C4-2B (cell line): ENCODE data around the gene STK11IP.

Experiments
- H3K27ac ChIP-seq: fragments of 450-650 bp; 2 replicates; pipeline ENCODE4 v1.5.1; 2017
- ZFX ChIP-seq: fragments of 450-650 bp; IDR thresholded peaks from 2 replicates; pipeline ENCODE4 v1.6.1; 2017
- TF ChIP-seq, protein P1 (sequence below): fragments of 450-650 bp; conservative IDR thresholded peaks from 2 replicates; pipeline ENCODE4 v1.5.1; 2017; ENCODE audit warnings: mild to moderate bottlenecking

Gene STK11IP

DNA sequence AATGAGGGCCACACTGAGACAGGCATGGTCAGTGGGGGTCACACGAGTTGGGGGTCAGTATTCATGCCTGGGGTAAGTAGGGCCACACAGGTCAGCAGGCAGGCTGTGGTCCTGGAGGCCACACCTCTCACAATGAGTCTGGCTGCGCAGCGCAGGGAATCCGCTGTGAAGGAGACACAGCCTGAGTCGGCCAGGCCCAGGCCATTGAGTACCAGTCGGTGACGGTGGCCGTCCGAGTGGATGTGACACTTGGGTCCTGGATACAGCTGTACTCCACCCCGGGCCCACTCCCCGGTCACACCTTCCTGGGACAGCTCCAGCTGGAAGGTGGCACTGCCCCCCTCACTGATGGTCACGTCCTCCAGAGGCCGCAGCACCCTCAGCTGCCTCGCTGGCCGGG is 43.3 kb upstream of the STK11IP start:
- TF ChIP-seq, protein P1, sequence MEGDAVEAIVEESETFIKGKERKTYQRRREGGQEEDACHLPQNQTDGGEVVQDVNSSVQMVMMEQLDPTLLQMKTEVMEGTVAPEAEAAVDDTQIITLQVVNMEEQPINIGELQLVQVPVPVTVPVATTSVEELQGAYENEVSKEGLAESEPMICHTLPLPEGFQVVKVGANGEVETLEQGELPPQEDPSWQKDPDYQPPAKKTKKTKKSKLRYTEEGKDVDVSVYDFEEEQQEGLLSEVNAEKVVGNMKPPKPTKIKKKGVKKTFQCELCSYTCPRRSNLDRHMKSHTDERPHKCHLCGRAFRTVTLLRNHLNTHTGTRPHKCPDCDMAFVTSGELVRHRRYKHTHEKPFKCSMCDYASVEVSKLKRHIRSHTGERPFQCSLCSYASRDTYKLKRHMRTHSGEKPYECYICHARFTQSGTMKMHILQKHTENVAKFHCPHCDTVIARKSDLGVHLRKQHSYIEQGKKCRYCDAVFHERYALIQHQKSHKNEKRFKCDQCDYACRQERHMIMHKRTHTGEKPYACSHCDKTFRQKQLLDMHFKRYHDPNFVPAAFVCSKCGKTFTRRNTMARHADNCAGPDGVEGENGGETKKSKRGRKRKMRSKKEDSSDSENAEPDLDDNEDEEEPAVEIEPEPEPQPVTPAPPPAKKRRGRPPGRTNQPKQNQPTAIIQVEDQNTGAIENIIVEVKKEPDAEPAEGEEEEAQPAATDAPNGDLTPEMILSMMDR = no peak
- TF ChIP-seq ZFX = no peak

DNA sequence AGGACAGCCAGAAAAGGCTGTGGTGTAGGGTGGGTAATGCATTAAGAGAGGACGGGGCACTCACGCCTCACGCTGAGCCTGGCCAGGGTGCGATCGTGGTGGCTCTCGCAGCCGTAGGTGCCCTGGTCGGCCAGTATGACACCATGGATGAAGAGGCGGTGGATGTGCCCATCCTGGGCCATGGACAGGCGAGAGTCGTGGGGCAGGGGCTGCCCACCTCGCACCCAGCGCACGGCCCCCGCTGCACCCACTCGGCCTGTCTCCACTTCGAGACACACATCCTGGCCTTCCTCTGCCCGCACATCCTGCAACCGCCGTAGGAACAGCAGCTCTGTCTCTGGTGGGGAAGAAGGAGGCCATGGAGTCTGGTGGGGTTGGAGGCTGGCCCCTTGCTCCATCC is 41.7 kb upstream of the STK11IP start:
- TF ChIP-seq, protein P1 = no peak
- TF ChIP-seq ZFX = no peak
- H3K27ac ChIP-seq = no peak overlapping the region

More for the DNA sequence above, 43.3 kb upstream of the STK11IP start:
- no peak overlapping the region for H3K27ac ChIP-seq

DNA sequence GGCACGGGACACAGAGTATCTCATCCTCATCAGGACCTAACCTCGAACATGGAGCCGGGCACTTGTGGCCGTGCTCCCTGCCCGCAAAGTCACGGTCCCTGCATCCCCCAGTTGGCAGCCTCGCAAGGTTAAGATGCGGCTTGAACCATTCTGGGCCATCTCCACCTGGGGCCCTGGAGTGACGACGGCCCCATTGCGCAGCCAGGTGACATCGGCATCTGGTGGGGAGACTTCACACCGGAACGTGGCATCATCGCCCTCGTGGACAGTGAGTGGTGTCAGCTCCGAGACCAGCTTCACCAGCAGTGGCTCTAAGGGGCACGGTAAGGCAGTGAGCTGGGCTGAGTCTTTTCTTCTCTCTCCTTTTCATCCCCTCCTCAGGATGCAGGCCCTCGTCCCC is 41.2 kb upstream of the STK11IP start:
- TF ChIP-seq, protein P1 = no peak
- no peak for TF ChIP-seq ZFX
- no peak overlapping the region for H3K27ac ChIP-seq

DNA sequence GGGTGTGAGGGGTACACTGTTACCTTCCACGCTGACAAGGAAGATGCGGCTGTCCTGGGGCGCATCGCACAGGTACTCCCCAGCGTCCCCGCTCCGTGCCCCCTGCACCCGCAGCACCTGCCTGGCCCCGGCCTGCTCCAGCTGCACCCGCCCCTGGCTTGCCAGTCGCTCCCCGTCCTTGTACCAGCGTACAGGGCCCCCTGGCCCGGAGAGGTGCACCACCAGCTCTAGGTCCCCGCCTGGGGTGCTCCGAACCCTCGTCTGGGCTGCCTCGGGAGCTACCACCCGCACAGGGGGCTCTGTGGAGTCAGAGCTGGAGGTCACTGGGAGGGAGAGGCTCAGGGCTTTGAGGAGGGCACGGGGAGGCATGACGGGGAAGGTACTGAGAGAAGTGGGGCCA is 40.3 kb upstream of the STK11IP start:
- H3K27ac ChIP-seq = no peak overlapping the region
- no peak for TF ChIP-seq ZFX
- TF ChIP-seq, protein P1 = no peak

DNA sequence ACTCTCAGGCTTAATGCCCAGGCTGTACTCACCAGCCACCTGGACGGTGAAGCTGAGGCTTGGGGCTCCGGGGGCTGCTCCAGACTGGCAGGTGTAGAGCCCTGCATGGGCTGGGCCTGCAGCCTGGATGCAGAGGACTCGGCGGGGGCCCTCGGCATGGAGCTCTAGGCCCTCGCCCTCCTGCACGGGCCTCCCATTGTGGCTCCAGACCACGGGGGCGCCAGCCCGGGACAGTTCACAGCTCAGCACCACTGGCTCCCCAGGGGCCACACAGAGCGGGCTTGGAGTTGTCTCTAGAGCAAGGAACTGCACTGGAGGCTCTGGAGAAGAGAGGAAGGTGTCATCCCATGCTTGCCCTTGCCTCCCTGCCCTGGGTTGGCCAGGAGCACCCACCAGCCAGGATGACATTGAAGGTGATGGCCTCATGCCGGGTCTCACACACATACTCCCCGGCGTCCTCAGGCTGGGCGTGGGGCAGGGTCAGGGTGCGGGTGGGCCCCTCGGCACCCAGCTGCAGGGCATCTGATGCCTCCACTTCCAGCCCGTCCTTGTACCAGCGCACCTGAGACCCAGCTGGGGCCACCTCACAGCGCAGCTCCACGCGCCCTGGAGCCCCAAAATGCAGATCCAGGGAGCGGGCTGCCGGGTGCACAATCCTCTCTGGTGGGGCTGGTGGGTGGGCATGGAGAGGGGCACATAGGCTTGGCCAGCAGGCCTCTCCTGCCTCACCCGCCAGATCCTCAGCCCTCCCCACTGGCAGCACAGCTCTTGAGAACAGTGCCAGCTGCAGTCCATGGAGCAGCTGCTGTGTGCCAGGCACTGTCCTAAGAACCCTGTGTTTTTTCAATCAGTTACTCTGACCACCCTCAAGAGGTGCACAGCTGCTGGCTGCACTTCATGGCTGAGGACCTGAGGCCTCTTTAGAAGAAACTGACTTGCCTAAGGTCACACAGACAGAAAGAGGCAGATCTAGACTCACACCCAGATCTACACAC is 39.6 kb upstream of the STK11IP start:
- no peak for TF ChIP-seq ZFX
- TF ChIP-seq, protein P1 = no peak
- no peak overlapping the region for H3K27ac ChIP-seq

DNA sequence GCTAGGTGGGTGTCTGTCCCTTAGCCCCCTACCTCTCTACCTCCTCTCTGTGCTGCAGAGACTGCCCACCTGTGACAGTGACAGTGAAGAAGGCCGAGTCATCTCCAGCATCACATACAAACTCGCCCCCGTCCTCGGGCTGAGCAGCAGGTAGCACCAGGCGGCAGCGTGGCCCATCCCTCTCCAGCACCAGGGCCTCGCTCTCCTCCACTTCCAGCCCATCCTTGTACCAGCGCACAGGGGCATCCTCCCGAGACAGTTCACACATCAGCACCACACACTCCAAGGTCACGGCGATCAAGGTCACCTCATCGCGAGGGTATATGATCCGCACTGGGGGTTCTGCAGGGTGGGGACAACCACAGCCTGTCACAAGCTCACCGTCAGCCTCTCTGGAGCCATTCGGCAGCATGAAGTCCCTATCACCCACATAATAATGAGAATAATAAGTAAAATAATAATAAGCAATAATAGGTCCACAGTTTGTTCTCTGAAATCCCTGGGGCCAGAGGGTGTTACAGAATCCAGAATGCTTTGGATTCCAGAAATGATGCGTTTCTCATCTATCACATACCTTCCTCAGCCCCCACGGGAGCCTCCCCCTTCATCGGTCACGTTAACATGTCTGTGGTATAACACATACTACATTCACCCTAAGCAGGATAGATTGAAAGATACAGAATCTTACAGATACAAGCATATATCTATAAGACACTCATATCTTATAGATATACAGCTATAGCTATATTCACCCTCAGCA is 38.3 kb upstream of the STK11IP start:
- TF ChIP-seq ZFX = no peak
- TF ChIP-seq, protein P1 = no peak
- no peak overlapping the region for H3K27ac ChIP-seq
